GM12872 (cell line): Measurements from ENCODE around the gene BMPER.

Source experiments
- TF ChIP-seq, protein P1 (sequence below): IDR thresholded peaks from 3 replicates; pipeline ENCODE4 v1.5.1; 2011; ENCODE audit warnings: low read depth, mild to moderate bottlenecking, low read length, moderate library complexity; ENCODE audit not compliant: insufficient read depth

BMPER gene

GRCh38 chr7:33873518-33873917 lies 31.8 kb upstream of the BMPER start:
- TF ChIP-seq, protein P1, sequence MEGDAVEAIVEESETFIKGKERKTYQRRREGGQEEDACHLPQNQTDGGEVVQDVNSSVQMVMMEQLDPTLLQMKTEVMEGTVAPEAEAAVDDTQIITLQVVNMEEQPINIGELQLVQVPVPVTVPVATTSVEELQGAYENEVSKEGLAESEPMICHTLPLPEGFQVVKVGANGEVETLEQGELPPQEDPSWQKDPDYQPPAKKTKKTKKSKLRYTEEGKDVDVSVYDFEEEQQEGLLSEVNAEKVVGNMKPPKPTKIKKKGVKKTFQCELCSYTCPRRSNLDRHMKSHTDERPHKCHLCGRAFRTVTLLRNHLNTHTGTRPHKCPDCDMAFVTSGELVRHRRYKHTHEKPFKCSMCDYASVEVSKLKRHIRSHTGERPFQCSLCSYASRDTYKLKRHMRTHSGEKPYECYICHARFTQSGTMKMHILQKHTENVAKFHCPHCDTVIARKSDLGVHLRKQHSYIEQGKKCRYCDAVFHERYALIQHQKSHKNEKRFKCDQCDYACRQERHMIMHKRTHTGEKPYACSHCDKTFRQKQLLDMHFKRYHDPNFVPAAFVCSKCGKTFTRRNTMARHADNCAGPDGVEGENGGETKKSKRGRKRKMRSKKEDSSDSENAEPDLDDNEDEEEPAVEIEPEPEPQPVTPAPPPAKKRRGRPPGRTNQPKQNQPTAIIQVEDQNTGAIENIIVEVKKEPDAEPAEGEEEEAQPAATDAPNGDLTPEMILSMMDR, result no peak

DNA sequence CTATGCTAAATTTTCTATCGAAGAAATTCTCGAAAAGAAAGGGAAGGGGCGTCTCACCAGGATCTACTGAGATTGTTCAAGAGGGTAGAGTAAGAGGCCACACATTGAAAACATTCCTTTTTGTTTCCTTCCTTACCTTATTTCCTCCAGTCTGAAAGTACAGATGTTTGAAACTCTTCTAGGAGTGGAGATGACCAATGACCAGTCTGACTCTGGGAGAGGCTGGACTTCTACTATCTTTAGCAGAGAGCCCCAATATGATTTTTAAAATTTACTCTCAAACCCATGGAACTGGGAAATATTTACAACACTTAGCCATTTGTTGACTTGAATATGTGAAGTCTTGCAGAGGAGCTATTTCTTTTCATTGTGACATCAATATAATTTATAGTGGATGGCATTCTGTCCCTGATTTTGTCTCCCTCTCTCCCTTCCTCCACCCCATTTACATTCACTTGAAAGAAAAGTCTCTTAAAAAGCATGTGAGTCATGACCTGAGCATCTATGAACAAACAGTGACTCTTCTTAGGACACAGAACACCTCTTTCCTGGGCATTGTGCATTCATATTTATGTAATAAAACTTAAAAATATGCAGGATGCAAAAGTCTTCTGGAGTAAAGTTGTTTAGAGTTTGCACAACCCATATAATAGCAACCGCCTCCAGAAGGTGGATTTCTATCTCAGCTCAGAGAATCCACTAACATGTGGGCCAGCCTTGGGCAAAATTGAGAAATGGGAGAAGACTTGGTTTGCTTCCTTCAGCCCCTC lies 31.2 kb upstream of the BMPER start:
- TF ChIP-seq, protein P1, result no peak

DNA sequence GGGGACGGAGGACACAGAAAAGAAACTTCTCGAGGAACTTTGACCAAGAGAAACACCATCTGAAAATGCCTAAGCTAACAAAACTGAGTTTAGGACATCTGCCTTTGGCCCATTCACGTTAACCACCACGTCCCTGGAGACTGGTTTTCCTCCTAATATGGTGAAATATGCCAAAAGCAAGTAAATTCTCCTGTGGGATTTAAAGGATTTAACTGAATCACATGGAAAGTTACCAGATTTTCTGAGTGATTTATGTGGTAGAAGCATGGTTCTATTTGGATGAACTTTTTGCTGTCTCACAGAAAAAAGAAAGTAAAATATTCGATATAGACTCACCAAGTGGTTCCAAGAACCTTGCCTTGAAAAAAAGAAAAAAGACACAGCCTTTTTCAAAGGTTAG lies 30.4 kb upstream of the BMPER start:
- TF ChIP-seq, protein P1, result no peak

- TF ChIP-seq, protein P1, result no peak
Observed at GRCh38 chr7:33876596-33877274, 28.6 kb upstream of the BMPER start.

DNA sequence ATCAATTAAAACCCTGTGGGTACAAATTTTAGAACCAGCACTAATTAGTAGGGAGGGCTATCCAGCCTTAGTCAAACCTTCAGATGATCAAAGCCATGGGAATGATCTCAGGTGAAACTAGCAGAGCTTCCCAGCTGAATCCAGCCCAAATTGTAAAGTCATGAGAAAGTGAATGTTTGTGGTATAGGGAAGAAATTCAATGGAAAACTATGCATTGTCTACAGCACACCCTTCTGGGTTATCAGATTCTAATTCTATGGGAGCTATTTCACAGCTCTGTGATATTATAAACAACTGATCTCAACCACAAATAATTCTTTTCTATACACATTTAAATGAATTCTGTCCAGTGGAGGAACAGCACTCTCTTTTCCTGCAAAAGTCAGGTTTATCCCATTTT lies 24.6 kb upstream of the BMPER start:
- TF ChIP-seq, protein P1, result no peak

GRCh38 chr7:33881316-33881715 lies 24.0 kb upstream of the BMPER start:
- TF ChIP-seq, protein P1, result no peak

GRCh38 chr7:33882040-33882837 lies 23.1 kb upstream of the BMPER start:
- TF ChIP-seq, protein P1, result no peak
